Vagina (tissue), 2 donors: Measurements from ENCODE around the gene TMEM163. TPM values are rescaled to one million over a fixed set of nuclear protein-coding genes. Genes with fewer than 3 reads are reported as not detected.

Experiments
- DNase-seq, 2 donors: peaks; one replicate each; pipeline ENCODE4 v3.0.0-alpha.2; 2017; ENCODE audit errors: extremely low spot score in 2 of 2
- H3K27ac ChIP-seq: fragments of 200-600 bp; sonication (generic); one replicate; pipeline ENCODE4 v1.5.1; 2019
- H3K27me3 ChIP-seq: fragments of 200-600 bp; sonication (generic); one replicate; pipeline ENCODE4 v1.5.1; 2019
- H3K36me3 ChIP-seq, 2 donors: fragments of 200-600 bp; sonication (generic); one replicate each; pipeline ENCODE4 v1.5.1; 2017 to 2019
- H3K4me1 ChIP-seq: fragments of 200-600 bp; sonication (generic); one replicate; pipeline ENCODE4 v1.5.1; 2019
- H3K4me3 ChIP-seq, 2 donors: fragments of 200-600 bp; sonication (generic); 1 replicate in 1 of 2; 2 replicates in 1 of 2; pipeline ENCODE4 v1.5.1; 2016 to 2019
- H3K9me3 ChIP-seq: fragments of 200-600 bp; sonication (generic); one replicate; pipeline ENCODE4 v1.5.1; 2019
- POLR2A ChIP-seq, 2 donors: fragments of 450-650 bp; IDR thresholded peaks; one replicate each; pipeline ENCODE4 v1.6.1; 2017; ENCODE audit warnings: antibody characterized with exemption in 2 of 2, mild to moderate bottlenecking in 2 of 2, moderate library complexity in 2 of 2
- POLR2AphosphoS5 ChIP-seq, 2 donors: sonication (generic); formaldehyde crosslinking; IDR thresholded peaks; one replicate each; pipeline ENCODE4 v1.9.0; 2017; ENCODE audit warnings: antibody characterized with exemption in 2 of 2, mild to moderate bottlenecking in 2 of 2, low read depth in 1 of 2; ENCODE audit not compliant: insufficient read depth in 1 of 2
- intact Hi-C: fragments of 100-400 bp; cut with DNase I; formaldehyde crosslinking; loops from one replicate; pipeline ENCODE4 v1.15.1; 2023
- total RNA-seq: library from RNA; depleted of rRNA; stranded (reverse); fragments of >200 nt; gene quantifications from one replicate; pipeline ENCODE4 v1.2.3, GENCODE V29; 2016
- TF ChIP-seq, protein P1 (sequence below), 3 experiments: fragments of 450-650 bp in 2 of 3; fragments of 200-600 bp in 1 of 3; sonication (generic) in 1 of 3; IDR thresholded peaks; one replicate each; pipeline ENCODE4 v1.5.1; 2017 to 2019; ENCODE audit warnings: antibody characterized with exemption in 3 of 3, mild to moderate bottlenecking in 2 of 3, moderate library complexity in 2 of 3

TMEM163 gene
- total RNA-seq, 1 donor from 2014 or later, result not detected

DNA sequence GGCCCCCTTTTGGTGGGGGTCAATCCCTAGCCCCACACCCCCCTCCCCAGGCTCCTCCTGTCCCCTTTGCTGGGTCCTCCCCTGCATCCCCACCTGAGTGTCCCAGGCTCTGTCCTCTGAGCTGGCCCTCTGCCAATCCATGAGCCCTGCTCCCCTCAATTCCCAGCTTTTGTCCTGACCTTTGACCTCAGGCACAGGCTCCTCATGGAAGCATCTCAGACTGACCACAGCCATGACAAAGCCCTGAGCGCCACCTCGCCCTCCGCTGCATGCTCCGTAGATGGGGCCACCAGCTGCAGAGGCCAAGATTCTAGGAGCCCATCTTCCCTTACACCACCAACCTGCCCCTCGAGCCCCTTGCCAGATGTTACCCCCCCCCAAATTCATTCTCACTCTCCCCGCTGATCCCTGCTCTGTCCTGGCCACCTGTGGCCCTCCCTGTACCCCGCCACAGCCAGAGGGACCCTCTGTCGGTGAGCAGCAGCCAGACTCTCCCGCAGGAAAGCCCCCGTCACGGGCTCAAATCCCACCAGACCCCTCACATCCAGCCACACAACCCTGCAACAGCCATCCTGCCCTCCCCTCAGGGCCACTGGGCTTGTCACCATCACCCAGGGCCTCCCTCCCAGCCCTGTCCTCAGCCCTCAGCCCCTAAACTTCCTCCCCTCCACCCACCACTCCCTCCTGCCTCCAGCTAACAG lies 258.9 kb downstream of the TMEM163 start:
- Histone ChIP-seq H3K27me3 (no peaks in the 10 kb centered on the region), H3K4me3 (no peak overlapping the region), H3K9me3 (no peaks in the 10 kb centered on the region), H3K4me1 (no peaks in the 10 kb centered on the region), H3K27ac (no peak overlapping the region), H3K36me3 (no peaks in the 10 kb centered on the region)
- TF ChIP-seq, protein P1, sequence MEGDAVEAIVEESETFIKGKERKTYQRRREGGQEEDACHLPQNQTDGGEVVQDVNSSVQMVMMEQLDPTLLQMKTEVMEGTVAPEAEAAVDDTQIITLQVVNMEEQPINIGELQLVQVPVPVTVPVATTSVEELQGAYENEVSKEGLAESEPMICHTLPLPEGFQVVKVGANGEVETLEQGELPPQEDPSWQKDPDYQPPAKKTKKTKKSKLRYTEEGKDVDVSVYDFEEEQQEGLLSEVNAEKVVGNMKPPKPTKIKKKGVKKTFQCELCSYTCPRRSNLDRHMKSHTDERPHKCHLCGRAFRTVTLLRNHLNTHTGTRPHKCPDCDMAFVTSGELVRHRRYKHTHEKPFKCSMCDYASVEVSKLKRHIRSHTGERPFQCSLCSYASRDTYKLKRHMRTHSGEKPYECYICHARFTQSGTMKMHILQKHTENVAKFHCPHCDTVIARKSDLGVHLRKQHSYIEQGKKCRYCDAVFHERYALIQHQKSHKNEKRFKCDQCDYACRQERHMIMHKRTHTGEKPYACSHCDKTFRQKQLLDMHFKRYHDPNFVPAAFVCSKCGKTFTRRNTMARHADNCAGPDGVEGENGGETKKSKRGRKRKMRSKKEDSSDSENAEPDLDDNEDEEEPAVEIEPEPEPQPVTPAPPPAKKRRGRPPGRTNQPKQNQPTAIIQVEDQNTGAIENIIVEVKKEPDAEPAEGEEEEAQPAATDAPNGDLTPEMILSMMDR (IDR thresholded peaks at IDR 0.05), result no peak
- DNase-seq, result no peak
- intact Hi-C loops, result no loop called here

DNA sequence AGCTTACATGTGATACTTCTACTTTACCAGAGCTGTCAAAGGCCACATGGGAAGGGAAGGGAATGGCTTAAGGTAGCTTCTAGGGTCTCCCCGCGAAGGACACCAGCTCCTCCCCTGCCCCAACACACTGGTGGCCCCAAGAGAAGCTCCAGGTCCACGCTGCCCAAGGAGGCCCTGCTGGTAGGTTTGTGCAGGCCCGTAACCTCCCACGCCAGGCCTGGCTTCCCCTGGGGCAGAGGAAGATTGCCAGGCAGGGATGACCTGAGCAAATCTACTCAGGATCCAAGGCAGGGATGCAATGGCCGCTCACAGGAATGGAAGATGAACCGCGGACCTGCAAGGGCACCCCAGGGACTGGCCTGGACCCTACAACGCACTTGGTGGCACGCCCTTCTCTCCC lies 259.9 kb downstream of the TMEM163 start:
- no peaks in the 10 kb centered on the region for H3K4me1 ChIP-seq
- TF ChIP-seq, protein P1 (IDR thresholded peaks at IDR 0.05), result no peak
- TF ChIP-seq POLR2AphosphoS5 (IDR thresholded peaks at IDR 0.05; ENCODE audit: insufficient read depth in 1 of 2, low read depth in 1 of 2), result no peak
- no peak for TF ChIP-seq POLR2A (IDR thresholded peaks at IDR 0.05)
- H3K9me3 ChIP-seq, result no peaks in the 10 kb centered on the region
- H3K36me3 ChIP-seq, result no peaks in the 10 kb centered on the region
- intact Hi-C loops, result no loop called here
- H3K27me3 ChIP-seq, result no peaks in the 10 kb centered on the region
- H3K27ac ChIP-seq, result no peak overlapping the region
- DNase-seq, result no peak
- no peak overlapping the region for H3K4me3 ChIP-seq

DNA sequence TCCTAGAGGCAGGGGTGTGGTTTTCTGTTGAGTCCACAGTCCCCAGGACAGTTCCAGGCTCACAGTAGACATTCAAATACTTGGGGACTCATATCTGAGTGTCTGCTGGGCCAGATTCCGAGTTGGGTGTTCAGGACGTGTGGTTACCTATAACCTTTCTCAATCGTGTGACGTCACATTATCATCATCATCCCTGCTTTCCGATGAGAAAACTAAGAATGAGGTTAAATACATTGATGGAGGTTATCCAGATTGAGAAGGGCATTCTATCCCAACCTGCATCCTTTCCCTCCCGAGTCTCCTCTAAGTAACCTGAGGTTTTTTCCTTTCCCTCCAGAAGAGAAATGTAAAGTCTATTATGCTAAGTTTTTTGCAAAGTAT lies 260.3 kb downstream of the TMEM163 start:
- intact Hi-C loops, result no loop called here
- TF ChIP-seq POLR2A (IDR thresholded peaks at IDR 0.05), result no peak
- no peak for TF ChIP-seq POLR2AphosphoS5 (IDR thresholded peaks at IDR 0.05; ENCODE audit: insufficient read depth in 1 of 2, low read depth in 1 of 2)
- TF ChIP-seq, protein P1 (IDR thresholded peaks at IDR 0.05), result no peak
- H3K27ac ChIP-seq, result no peak overlapping the region

DNA sequence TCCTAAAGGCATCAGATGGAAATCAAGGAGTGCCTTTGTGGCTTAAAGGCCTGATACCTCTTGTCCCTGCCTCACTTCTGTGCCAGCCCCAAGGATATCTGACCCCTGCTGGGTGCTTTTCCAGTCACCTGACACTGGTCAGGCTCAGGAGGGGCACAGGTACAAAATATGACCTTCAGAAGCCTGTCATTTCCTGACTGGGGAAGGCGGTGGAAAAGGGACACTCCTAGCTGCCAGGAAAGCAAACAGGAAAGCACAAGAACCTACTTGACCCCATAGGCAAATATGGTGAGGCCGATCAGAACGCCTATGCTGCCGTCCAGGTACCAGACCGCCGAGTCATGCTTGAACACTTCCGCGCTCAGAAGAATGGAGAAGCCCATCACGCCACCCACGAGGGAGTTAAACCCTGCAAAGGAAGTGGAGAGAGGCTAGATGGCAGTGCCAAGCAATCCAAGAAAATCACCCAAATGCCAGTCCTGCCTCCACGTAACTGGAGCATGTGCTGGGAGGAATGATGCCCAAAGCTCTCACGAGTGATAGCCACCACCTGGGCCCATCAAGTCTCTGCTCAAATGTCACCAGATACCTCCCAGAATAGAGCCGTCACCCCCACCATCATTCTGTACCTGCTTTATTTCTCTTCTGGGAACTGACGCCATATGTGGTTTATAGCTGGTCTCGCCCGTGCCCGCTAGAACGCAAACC lies 260.9 kb downstream of the TMEM163 start:
- Histone ChIP-seq H3K27ac (no peak overlapping the region), H3K36me3 (no peaks in the 10 kb centered on the region), H3K4me3 (no peak overlapping the region), H3K27me3 (no peaks in the 10 kb centered on the region), H3K4me1 (no peaks in the 10 kb centered on the region), H3K9me3 (no peaks in the 10 kb centered on the region)
- DNase-seq, result no peak
- TF ChIP-seq POLR2A (IDR thresholded peaks at IDR 0.05), result no peak
- no peak for TF ChIP-seq POLR2AphosphoS5 (IDR thresholded peaks at IDR 0.05; ENCODE audit: insufficient read depth in 1 of 2, low read depth in 1 of 2)
- TF ChIP-seq, protein P1 (IDR thresholded peaks at IDR 0.05), result no peak
- intact Hi-C loops, result no loop called here

More for the DNA sequence above, 260.3 kb downstream of the TMEM163 start:
- no peak overlapping the region for H3K4me3 ChIP-seq
- no peak for DNase-seq
- H3K36me3 ChIP-seq, result no peaks in the 10 kb centered on the region
- no peaks in the 10 kb centered on the region for H3K4me1 ChIP-seq
- no peaks in the 10 kb centered on the region for H3K9me3 ChIP-seq
- no peaks in the 10 kb centered on the region for H3K27me3 ChIP-seq

DNA sequence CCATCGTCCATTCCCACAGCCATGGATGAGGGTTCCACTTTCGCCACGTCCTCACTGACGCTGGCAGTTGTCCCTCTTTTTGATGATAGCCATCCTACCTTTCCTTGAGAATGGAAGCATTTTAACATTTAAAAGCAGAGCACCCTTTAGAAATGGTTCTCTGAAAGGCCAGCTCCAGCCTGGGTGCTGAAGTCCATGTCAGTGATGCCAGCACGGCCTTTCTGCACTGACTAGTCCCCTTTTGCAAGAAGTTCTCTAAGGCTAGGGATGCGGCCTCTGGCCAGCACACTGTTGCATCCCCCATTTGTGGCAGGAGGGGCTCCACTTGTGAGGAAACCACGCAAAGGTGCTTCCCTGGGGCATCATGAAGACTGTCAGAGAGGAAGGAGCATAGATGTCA lies 261.4 kb downstream of the TMEM163 start:
- no peaks in the 10 kb centered on the region for H3K9me3 ChIP-seq
- intact Hi-C loops, result no loop called here
- H3K27ac ChIP-seq, result no peak overlapping the region
- TF ChIP-seq POLR2AphosphoS5 (IDR thresholded peaks at IDR 0.05; ENCODE audit: insufficient read depth in 1 of 2, low read depth in 1 of 2) (no peak), POLR2A (IDR thresholded peaks at IDR 0.05) (no peak)
- TF ChIP-seq, protein P1 (IDR thresholded peaks at IDR 0.05), result no peak
- no peak overlapping the region for H3K4me3 ChIP-seq
- no peak for DNase-seq
- H3K36me3 ChIP-seq, result no peaks in the 10 kb centered on the region
- no peaks in the 10 kb centered on the region for H3K4me1 ChIP-seq
- no peaks in the 10 kb centered on the region for H3K27me3 ChIP-seq
